CD4-positive, alpha-beta T cell treated with Interleukin-6 at 100 ng/mL for 8 hours (primary cell): Measurements from ENCODE around the gene PABPN1.
A peak's percentile ranks its signal among the peaks of the same experiment; 100 is the strongest.

Experiments
- DNase-seq: peaks from one replicate; pipeline ENCODE4 v3.0.0-alpha.2; 2020; ENCODE audit warnings: mixed read lengths, low spot score

PABPN1 gene

DNA sequence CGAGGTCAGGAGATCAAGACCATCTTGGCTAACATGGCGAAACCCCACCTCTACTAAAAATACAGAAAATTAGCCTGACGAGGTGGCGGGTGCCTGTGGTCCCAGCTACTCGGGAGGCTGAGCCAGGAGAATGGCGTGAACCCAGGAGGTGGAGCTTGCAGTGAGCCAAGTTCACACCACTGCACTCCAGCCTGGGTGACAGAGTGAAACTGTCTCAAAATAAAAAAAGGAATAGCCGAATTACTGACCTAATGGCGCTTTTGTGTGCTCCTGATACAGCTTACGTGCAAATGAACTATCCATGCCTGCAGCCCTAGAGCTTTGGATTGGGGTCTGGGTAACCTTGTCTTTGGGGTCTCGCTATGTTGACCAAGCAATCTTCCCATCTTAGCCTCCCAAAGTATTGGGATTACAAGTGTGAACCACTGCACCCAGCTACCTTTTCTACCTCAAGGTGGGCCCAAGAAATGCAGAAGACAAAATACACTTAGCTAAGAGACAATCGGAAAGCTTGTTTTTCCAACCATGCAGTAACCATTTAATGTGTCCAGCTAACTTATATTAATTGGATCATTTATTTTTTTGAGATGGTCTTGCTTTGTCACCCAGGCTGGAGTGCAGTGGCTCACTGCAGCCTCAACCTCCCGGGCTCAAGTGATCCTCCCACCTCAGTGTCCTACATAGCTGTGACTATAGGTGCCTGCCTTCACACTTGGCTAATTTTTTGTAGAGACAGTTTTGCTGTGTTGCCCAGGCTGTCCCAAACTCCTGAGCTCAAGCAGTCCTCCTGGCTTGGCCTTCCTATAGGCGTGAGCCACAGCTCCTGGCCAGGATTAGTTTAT, 5.5 kb downstream of the PABPN1 start:
- DNase-seq = no peak

DNA sequence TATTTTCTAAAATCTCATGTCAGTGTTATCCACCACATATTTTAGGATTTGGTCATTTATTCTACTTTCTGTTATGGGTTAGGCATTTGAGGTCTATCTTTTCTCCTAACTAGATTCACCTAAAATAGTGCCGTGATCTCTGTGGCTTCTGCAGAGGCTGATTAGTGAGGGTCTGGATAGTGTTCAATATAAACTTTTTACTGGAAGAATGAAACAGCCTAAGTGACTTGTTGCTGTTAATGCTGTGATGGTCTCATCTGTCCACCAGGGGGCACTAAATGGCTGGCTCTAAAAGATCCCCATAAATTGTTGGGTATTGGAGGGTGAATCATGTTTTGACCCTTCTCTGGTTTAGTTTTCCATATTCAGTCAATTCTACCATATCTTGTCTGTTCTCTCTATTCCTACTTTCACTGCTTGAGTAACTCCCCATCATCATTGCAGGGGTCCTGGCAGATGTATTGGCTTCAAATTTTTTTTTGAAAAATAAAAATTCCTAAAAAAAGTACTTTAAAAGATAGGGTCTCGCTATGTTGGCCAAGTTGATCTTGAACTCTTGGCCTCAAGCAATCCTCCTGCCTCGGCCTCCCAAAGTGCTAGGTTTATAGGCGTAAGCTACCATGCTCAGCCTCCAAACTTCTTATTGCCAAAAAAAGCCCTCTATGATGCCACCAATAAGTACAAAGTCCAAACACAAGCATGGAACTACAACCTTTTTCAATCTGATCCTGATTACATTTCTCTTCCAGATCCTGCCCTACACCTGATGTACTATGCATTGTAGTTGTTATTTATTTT, 6.9 kb downstream of the PABPN1 start:
- peak; percentile 70 for DNase-seq

DNA sequence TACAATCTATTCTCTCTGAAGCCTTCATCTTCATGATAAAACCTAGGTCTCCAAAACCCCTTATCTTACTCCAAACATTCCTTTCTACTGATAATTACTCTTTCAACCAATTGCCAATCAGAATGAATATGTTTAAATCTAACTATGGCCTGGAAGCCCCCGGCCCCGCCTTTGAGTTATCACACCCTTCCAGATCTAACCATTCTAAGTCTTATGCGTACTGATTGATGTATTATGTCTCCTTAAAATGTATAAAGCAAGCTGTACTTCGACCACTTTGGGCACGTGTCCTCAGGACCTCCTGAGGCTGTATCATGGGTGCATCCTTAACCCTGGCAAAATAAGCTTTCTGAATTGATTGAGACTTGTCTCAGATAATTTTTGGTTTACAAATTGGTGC, 14.4 kb downstream of the PABPN1 start:
- DNase-seq = no peak

DNA sequence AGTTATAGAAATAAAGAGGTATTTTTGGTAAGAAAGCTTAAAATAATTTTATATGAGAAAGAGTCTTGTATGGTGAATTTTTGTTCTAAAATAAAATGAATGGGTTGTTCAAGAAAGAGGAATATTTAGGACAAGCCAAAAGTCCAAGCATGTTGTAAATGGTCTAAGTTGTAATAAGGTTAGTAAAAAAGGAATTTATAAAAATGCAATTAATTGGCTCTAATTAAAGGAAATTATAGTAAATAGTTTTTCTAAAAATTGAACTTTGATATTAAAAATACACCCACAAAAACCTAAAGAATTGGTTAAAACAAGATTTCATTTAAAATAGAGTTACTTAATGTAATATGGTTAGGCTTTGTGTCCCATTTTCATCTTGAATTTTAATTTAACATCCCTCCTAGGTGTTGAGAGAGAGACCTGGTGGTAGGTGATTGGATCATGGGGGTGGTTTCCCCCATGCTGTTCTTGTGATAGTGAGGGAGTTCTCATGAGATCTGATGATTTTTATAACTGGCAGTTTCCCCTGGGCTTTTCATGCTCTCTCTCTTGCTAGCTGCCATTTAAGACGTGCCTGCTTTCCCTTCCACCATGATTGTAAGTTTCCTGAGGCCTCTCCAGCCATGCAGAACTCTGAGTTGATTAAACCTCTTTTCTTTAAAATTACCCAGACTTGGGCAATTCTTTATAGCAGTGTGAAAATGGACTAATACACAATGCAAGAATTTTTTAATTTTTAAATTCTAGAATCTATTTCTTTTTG, 18.4 kb downstream of the PABPN1 start:
- no peak for DNase-seq

DNA sequence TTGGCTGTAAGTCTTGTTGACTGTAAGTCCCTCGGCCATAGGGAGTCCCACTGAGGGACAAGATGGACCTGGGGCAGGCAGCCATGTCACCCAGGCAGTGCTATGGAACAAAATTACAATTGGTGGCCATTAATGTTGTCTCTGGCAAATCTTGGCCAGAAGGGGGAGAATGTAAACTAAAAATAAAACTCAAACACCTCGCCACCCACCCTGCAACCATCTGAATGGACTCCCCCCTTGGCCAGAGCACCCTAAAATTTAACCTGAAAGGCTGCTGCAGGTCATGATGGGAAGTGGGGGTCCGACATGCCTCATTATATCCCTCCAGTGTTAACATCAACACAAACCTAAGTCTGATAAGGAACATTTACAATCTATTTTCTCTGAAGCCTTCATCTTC, 23.2 kb downstream of the PABPN1 start:
- DNase-seq = no peak

DNA sequence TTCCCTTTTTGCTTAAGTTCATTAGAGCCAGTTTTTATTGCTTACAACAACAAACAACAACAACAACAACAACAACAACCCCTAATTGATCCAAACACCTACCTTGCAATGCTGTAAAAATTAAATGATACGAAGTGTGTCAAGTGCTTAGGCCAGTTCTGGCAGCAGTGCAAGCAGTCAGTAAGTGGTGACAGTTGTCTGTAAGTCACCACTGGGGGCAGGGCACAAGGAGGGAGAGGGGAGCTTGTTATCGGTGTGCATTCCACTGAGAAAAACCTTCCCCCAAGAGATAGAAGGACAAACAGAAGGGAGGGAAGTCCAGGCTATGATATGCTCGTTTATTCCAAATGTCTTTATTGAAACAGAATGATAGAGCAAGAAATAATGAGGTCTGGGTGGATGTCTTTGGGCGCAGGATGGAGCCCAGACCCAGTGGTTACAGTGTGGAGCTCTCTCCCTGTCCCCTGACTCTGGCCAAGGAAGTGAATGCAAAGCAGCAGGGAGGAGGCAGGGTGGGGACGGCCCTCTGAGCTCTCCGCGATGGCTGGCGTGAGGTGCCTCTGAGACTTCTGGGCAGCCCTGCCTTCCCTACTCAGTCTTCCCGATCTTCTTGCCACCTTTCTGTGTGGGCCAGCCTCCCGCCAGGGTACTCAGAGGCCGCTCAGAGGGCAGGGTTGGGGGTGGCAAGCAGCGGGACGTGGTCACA, 24.9 kb downstream of the PABPN1 start:
- DNase-seq = no peak

DNA sequence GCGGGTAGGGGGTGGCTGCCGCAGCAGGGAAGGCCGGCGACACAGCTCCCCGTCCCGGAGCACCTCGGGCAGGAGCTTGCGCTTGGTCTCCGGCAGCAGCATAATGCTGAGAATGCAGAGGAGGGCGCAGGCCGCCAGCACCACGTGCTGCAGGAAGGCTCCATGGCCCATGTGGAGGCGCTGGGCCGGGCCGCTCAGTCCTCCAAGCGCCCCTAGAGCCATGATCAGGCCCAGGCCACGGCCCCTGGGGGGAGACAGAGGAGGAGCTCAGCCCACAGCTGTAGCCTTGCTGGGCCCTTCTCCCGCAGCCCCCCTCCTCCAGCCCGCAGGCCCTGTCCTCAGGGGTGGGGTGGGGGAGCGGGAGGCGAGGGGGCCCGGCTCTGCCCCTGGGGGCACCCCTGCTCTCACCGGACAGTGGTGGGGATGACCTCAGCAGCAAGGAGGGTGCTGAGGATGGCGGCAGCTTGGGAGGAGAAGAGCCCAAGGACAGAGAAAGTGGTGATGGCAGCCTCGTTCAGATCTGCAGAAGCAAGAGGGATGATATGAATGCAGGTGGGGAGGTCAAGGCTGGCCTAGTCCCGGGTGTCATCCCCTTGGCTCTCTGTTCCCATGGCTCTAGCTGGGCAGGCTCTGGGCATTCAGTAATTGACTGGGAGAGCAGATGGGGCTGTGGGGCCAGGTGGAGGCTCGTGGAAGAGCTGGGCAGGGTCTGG, 25.6 kb downstream of the PABPN1 start:
- DNase-seq = no peak

DNA sequence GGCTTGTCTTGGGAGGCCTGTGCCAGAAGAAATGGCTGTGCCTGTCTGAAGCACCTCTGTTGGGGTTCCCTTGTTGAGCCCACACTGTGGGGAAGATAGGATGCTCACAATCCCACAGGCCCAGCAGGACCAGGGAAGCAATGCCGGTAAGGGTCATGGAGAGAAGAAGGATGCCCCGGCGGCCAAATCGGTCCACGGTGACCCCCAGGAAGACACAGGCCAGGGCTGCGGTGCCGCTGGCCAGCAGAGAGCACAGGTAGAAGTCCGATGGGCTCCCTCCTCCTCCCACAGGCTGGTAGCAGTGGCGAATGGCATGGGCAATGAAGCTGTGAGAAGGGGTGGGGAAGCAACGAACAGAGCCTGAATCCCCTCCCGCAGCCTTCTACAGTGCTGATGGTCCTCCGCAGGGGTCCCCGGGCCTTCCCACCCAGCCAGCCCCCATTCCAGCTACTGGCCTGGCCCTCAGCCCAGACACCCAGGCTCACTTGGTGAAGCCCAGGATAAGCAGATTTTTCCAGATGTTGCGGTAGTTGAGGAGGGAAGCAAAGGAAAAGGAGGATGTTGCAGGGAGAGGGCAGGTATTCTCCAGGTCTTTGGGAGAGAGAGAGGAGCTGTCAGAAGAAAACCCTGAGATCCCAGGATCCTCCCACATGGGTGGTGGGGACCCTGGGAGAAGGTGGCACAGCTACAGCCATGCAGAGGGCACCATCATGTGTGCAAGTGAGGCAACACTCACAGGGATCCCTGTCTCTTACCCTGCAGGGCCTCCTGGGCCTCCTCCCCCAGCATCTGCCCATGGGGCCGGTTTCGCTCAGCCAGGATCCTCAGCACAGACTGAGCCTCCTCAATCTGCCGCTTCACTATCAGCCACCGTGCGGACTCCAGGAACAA, 26.4 kb downstream of the PABPN1 start:
- DNase-seq = no peak

DNA sequence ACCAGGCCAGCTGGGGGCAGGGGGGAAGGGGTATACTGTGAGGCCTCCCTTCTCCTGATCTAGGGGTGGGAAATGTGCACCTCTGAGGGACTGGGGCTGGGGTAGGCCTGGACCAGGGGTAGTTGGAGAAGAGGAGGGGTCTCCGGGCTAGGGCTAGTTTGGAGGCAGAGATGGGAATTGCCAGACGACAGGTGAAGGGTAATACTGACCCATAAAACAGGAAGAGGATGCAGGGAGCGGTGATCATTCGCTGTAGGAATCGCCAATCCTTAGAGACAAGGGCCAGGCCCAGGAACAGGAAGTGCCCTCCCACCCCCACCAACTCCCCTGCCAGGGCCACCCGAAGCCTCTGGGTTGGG, 27.0 kb downstream of the PABPN1 start:
- no peak for DNase-seq

DNA sequence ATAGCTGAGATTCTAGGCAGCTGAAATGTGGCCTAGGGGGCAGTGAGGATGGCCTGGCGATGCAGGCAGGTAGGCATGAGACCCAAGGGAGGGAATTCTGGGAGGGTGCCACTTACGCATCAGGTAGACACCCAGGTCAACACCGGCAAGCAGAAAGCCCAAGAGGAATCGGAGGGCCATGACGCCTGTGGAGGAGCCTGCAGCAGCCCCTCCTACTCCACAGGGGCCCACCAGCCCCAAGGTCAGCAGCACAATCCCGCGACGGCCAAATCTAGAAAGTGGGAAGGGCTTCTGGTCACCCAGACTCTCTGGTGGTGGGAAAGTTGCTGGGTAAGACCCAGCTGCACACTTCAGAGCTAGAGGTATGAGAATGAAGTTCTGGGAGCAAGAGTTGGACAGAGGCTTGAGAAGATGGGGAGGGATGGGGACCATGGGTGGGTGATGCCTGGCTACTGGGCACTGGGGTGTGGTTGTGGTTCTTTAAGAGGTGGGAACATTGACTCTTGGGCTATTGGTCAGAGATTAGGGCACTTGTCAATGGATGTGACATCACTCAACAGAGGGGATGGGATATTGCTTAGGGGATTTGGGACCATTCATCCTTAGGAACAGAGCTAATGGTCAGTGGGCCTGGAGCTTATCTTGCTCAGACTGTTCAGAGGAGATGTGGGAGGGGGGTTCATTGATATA, 28.0 kb downstream of the PABPN1 start:
- DNase-seq = no peak

DNA sequence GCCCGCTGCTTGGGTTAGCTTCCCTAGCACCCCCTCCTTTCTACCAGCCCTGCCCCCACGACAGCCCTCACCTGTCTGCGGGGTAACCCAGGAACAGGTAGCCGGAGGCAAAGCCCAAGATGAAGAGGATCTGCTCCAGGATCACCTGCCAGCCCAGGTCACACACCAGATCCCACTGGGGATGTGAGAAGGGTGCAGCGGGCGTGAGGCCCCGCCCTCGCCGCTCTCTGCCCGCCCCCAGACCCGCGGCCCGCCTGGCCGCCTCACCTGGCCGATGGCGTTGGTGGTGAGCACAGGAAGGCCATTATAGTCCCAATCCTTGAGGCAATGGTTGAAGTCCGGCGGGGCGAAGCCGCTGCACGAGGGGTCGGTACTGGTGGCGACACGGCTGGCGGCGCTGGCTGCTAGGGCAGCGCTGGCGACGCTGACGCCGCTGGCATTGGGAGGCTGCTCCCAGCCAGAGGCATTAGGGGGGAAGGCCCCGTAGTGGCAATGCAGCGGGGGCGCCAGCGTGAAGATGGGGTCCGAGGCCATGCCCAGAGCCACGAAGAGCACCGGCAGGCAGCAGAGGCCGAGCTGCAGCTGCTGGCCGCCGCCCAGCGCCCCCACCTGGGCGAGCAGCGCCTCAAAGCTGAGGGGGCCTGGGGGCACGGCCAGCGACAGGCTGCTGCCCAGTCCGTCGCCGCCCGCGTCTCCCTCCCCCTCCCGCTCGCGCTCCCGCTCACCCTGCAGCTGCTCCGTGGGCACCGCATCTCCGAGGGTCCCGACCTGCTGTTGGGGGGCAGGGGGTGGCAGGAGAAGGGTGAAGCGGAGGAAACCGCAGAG, 30.6 kb downstream of the PABPN1 start:
- no peak for DNase-seq

DNA sequence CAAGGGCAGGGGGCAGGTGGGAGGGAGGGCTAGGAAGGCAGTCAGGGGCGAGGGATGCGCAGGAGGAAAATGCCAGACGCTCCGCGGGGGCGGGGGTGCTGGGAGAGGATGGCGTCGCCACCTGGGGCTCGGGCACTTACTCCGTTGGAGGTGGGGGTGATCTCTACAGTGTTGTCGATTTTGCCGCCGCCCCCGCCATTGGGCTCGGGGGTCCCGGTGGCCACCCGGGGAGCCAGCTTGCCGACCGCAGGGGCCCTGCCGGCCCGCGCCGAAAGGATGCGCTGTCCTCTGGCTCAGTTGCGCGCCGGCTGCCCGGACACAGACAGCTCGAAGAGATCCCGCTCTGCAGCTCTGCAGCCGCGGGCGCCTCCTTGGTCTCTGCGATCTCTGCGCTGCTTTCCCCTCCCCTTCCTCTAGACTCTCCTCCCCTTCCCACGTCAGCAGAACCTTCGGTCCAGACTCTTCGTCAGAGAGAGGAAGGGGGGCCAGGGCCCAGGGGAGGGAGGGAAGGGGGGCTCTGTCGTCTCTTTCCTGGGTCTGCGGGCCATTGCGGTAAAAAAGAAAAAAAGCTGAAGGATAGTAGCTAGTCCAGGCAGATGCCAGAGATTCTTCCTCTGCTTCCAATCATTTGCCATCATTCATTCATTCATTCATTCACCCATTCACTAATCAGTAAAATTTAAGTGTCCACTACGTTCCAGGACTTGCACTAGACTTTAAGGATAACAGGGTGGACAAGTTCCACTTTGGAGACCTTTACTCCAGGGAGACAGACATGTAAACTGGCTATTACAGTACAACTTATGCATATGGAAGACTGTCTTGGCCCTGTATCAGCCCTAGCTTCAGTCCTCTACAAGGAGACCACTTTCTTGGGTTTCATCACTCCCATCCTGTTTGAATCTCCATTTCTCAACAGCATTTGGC, 31.5 kb downstream of the PABPN1 start, which contains the start of gene SLC22A17:
Gene SLC22A17, minus strand, starts transcription at position 382 of the 927 bp plus-strand sequence.
- DNase-seq = peak; percentile 44

DNA sequence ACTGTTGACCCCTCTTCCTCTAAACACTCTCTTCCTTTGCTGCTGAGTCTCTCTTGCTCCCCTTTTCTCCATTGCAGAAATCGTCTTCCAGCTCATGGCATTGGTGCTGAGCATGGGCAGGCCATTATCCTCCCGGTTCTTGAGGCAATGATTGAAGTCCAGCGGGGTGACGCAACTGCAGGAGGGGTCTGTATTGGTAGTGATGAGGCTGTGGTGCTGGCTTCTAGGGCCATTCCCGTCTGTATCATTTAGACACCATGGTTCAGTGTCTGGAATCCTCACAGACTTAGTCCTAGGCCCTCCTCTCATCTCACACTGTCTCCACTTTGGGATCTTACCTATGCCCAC, 32.1 kb downstream of the PABPN1 start:
- no peak for DNase-seq

DNA sequence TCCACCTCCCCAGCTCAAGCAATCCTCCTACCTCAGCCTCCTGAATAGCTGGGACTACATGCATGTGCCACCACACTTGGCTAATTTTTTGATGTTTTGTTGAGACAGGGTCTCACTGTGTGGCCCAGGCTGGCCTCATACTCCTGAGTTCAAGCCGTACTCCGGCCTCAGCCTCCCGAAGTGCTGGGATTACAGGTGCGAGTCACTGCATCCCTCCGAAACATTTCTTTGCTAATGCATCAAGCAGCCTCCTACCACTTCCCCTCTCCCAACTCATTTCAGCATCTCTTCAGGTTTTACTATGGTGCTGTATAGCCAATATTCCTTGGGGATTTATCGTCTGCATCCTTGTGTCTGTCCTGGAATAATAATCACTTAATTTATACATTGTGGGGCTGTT, 33.7 kb downstream of the PABPN1 start:
- DNase-seq = no peak

DNA sequence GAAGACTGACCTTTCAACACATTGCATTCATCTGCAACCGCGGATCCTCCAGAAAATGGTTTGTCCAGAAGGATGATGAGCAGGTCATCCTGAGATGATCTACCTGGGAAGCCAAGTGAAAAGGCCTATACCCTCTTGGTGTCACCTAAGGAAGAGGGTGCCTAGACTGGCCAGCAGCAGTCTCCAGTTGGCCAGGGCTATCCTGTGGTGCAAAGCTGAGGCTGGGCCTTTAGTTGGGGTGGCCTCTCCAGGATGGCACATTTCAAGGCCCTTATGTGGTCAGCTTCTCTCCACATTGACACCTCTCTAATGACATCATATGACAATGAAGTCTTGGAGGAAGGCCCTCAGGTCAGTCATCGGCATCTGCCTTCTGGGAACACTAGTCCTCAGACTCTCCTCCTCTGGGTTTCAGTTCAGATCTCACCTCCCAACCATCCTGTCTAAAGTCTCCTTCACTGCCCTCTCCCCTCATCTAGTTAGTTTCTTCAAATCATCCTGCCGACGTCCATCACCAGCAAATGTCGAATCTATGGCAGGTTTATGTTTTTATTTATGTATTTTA, 34.7 kb downstream of the PABPN1 start:
- no peak for DNase-seq

DNA sequence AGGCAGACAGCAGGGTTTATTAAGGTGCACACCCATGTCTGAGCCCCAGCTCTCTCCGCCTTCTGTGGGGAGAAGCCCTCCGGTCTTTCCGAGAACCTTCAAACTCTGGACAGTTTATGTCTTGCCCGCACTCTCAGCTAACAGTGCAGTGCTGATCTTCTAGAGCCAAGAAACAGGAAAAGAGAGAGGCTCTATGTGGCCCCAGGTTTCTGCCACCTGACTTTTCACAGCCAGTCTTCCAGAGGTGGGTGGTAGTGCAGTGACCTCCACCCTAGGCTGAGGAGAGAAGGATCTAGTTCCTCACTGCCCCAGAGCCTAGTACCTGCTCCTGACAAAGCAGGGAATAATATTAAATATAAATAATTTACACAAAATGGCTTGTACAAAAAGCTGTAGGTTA, 35.4 kb downstream of the PABPN1 start:
- DNase-seq = no peak

DNA sequence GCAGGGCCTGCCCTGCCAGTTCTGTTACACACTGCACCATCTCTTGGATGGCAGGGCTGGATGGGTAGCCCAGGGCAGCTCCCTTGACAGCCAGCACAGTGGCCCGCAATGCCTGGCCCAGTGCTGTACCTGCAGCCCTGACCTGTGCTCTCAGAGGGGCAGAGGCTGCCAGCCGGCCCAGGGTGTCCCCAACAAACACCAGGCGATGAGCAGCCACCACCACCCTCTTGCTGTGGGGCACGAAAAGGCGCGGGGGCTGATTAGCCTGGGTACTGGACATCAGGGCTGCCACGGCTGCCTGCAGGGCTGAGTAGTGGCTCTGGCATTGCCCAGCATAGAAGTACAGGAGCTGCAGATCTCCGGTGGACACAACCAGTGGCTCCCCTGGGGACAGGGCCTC, 36.0 kb downstream of the PABPN1 start:
- no peak for DNase-seq
